ACC112 (cell line): ENCODE data around the gene RNASEH2B.

Experiments
- H2AFZ ChIP-seq: fragments of 200-600 bp; sonication (generic); one replicate; pipeline ENCODE4 v1.6.0; 2017; ENCODE audit warnings: antibody characterized with exemption, low read length; ENCODE audit not compliant: unreplicated experiment
- H3K27ac ChIP-seq: fragments of 200-600 bp; sonication (generic); 2 replicates; pipeline ENCODE4 v1.5.1; 2014; ENCODE audit warnings: low read depth, mild to moderate bottlenecking, antibody characterized with exemption, low read length, moderate library complexity
- H3K27me3 ChIP-seq: fragments of 200-600 bp; sonication (generic); 2 replicates; pipeline ENCODE4 v1.6.1; 2014; ENCODE audit warnings: mild to moderate bottlenecking, antibody characterized with exemption, low read length, moderate library complexity, mixed read lengths; ENCODE audit not compliant: insufficient read depth
- H3K36me3 ChIP-seq: fragments of 200-600 bp; sonication (generic); 2 replicates; pipeline ENCODE4 v1.6.1; 2016; ENCODE audit warnings: mild to moderate bottlenecking, antibody characterized with exemption, low read length, moderate library complexity, mixed read lengths; ENCODE audit not compliant: insufficient read depth
- H3K4me1 ChIP-seq: fragments of 200-600 bp; sonication (generic); one replicate; pipeline ENCODE4 v1.6.1; 2016; ENCODE audit warnings: low read length, mixed read lengths; ENCODE audit not compliant: insufficient read depth, unreplicated experiment, control insufficient read depth
- H3K4me3 ChIP-seq: fragments of 200-600 bp; sonication (generic); 2 replicates; pipeline ENCODE4 v1.5.1; 2014; ENCODE audit warnings: mild to moderate bottlenecking, low read depth, low read length
- H3K79me2 ChIP-seq: fragments of 200-600 bp; sonication (generic); one replicate; pipeline ENCODE4 v1.6.0; 2016; ENCODE audit warnings: low read length; ENCODE audit not compliant: control insufficient read depth, unreplicated experiment, insufficient read depth

The RNASEH2B gene

GRCh38 chr13:50994651-50995050, 85.1 kb downstream of the RNASEH2B start:
- no peak overlapping the region for H2AFZ ChIP-seq

GRCh38 chr13:50995854-50996253, 86.3 kb downstream of the RNASEH2B start:
- Histone ChIP-seq H3K36me3 (no peaks in the 10 kb centered on the region), H3K79me2 (no peaks in the 10 kb centered on the region), H3K4me1 (no peaks in the 10 kb centered on the region), H2AFZ (no peak overlapping the region), H3K4me3 (no peak overlapping the region), H3K27ac (no peak overlapping the region), H3K27me3 (peaks cover 8% of the 10 kb centered on the region)

More at GRCh38 chr13:50994651-50995050, 85.1 kb downstream of the RNASEH2B start:
- Histone ChIP-seq H3K27ac (no peak overlapping the region), H3K4me1 (no peaks in the 10 kb centered on the region), H3K79me2 (no peaks in the 10 kb centered on the region), H3K27me3 (peaks cover 10% of the 10 kb centered on the region), H3K4me3 (no peak overlapping the region), H3K36me3 (no peaks in the 10 kb centered on the region)

- Histone ChIP-seq H3K36me3 (no peaks in the 10 kb centered on the region), H3K27me3 (peaks cover 15% of the 10 kb centered on the region), H2AFZ (no peak overlapping the region), H3K4me1 (no peaks in the 10 kb centered on the region), H3K4me3 (no peak overlapping the region), H3K79me2 (no peaks in the 10 kb centered on the region), H3K27ac (no peak overlapping the region)
Measured at GRCh38 chr13:50998326-50998725, 88.7 kb downstream of the RNASEH2B start.

DNA sequence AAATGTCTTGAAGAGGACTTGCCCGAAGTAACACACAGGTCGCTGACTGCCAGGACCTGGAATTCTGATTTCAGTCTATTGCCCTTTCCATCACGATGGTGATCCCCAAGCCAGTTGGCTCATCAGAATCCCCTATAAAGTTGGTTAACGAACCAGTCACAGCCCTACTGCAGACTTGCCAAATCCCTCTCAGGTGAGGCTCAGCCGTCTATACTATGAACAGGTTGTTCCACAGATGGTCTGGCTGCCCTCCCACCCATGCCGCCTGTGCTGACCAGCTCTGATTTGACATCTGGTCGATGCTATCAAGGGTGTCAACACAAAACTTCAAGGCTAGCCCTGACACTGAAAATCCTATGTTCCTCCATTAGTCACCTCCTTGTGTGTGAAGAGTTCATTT, 90.0 kb downstream of the RNASEH2B start:
- Histone ChIP-seq H3K4me3 (no peak overlapping the region), H3K27ac (no peak overlapping the region), H3K79me2 (no peaks in the 10 kb centered on the region), H2AFZ (no peak overlapping the region), H3K27me3 (peaks cover 20% of the 10 kb centered on the region), H3K4me1 (no peaks in the 10 kb centered on the region), H3K36me3 (no peaks in the 10 kb centered on the region)

DNA sequence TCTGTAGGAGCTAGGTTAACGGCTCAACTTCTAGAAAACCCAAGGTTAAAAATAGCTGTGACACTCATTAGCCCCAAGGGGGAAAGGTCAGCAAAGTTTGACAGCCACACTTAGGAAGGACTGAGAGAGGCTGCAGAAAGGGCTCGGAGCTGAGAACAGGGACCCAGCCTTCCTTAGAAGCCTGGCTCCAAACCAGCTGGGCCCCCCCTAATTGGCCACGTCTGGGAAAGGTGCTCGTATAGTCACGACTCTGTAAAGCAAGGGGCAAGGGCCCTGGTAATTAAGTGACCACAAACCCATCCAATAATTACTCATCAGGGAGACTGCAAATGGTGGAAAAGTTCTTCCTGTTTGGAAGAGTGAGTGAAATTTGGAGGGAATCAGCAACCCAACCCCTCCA, 90.5 kb downstream of the RNASEH2B start:
- Histone ChIP-seq H2AFZ (no peak overlapping the region), H3K4me1 (no peaks in the 10 kb centered on the region), H3K4me3 (no peak overlapping the region), H3K27me3 (peaks cover 20% of the 10 kb centered on the region), H3K79me2 (no peaks in the 10 kb centered on the region), H3K27ac (no peak overlapping the region), H3K36me3 (no peaks in the 10 kb centered on the region)

- no peaks in the 10 kb centered on the region for H3K79me2 ChIP-seq
- no peak overlapping the region for H3K4me3 ChIP-seq
- H3K27me3 ChIP-seq = peaks cover 20% of the 10 kb centered on the region
- H2AFZ ChIP-seq = no peak overlapping the region
- no peaks in the 10 kb centered on the region for H3K4me1 ChIP-seq
- no peaks in the 10 kb centered on the region for H3K36me3 ChIP-seq
- H3K27ac ChIP-seq = no peak overlapping the region
Measured at GRCh38 chr13:51000571-51001260, 91.1 kb downstream of the RNASEH2B start.

DNA sequence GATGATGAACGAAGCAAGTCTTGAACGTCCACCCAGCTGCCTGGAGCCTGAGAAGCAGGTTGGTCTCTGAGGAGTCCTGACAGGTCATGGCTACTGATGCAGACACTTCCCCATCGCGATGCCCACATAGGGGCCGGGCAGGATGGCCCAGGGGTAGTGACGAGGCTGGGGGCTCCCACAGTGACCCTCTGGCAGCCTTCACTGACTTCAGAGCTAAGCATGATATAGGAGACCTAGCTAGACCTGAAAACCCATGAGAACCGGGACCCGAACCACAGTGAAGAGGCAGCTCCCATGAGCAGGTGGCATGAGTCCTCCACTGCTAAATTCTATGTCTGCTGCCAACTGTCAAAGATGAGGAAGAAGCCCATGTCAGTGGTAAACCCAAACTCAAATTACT, 91.7 kb downstream of the RNASEH2B start:
- no peaks in the 10 kb centered on the region for H3K79me2 ChIP-seq
- H2AFZ ChIP-seq = no peak overlapping the region
- H3K4me3 ChIP-seq = no peak overlapping the region
- no peaks in the 10 kb centered on the region for H3K36me3 ChIP-seq
- no peaks in the 10 kb centered on the region for H3K4me1 ChIP-seq
- no peak overlapping the region for H3K27ac ChIP-seq
- peaks cover 20% of the 10 kb centered on the region for H3K27me3 ChIP-seq

DNA sequence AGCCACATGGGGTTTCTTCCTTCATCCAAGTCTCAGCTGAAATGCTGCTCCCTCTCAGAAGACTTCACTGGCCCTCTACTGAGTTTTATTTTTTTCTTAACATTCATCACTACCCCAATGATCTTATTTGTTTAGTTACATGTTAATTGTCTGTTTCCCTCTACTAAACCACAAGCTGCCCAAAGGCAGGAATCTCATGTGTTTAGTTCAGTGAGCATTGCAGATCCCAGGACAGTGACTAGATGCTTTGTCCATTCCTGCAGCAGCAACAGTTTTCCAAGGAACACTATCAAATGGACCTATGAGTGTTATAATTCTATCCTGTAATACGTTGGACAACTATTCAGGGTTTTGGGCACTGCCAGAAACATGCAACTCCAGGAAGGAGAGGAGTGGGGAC, 93.1 kb downstream of the RNASEH2B start:
- no peaks in the 10 kb centered on the region for H3K4me1 ChIP-seq
- no peaks in the 10 kb centered on the region for H3K79me2 ChIP-seq
- no peaks in the 10 kb centered on the region for H3K36me3 ChIP-seq
- no peak overlapping the region for H2AFZ ChIP-seq
- H3K4me3 ChIP-seq = no peak overlapping the region
- peaks cover 17% of the 10 kb centered on the region for H3K27me3 ChIP-seq
- H3K27ac ChIP-seq = no peak overlapping the region

DNA sequence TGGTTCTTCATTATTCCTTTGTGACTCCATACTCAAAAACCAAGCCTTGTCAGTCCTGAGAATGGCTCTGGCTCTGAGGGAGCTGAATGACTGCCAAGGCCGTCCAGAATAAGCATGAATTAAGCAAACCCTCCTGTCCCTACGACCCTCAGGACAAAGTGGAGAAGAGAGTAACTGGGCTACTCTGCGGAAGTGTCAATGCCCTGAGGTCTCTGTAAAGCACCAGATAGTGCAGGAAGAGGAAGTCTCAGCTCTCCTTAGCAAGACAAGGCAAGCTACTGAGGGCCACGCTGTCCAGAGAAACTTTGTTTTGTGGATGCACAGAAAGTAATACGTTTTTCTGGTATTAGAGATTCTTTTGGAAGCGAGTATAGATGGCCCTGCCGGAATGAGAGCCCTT, 94.1 kb downstream of the RNASEH2B start:
- no peaks in the 10 kb centered on the region for H3K4me1 ChIP-seq
- no peaks in the 10 kb centered on the region for H3K36me3 ChIP-seq
- H3K27ac ChIP-seq = no peak overlapping the region
- no peak overlapping the region for H3K4me3 ChIP-seq
- no peaks in the 10 kb centered on the region for H3K79me2 ChIP-seq
- no peak overlapping the region for H2AFZ ChIP-seq
- H3K27me3 ChIP-seq = peaks cover 19% of the 10 kb centered on the region

DNA sequence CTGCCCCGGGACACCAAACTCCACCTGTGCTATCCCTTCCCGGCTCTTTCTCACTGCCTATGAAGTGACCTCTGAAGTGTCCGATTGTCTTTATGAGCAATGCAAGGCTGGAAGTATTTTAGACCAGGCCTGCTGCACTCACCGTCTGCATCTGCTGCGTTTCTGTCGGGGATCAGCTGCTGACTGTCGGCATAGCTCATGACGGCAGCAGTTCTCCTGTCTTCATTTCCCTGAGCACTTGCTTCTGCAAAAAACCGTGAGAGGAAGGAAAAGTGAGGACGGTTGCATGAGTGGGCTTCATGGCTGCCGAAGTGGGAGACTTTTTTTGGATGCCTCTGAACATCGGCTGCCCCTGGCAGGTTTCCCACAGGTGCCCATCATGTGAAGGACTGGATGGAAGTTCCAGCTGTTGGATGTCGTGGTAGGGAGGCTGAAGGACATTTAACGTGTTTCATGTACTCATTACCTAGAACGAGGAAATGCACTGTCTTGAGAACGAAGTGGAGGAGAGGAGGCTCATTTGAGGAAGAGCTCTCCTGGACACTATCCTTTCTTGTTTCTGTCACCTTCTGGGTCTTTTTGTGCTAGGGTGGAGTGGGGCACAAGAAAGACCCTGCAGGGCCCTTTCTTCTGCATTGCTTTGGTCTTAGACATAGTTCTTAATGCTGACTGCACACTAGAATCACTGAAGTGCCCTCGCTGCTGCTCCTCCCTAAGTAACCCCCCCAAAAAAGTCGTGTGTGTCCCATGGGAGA, 94.7 kb downstream of the RNASEH2B start:
- Histone ChIP-seq H3K27me3 (peaks cover 19% of the 10 kb centered on the region; the same call in 1 of the 2 replicates), H3K79me2 (no peaks in the 10 kb centered on the region), H2AFZ (no peak overlapping the region), H3K36me3 (no peaks in the 10 kb centered on the region), H3K4me3 (no peak overlapping the region), H3K27ac (no peak overlapping the region), H3K4me1 (no peaks in the 10 kb centered on the region)

- H3K79me2 ChIP-seq = no peaks in the 10 kb centered on the region
- H3K36me3 ChIP-seq = no peaks in the 10 kb centered on the region
- peaks cover 19% of the 10 kb centered on the region; the same call in 1 of the 2 replicates for H3K27me3 ChIP-seq
- no peak overlapping the region for H3K27ac ChIP-seq
- H3K4me3 ChIP-seq = no peak overlapping the region
- no peak overlapping the region for H2AFZ ChIP-seq
- H3K4me1 ChIP-seq = no peaks in the 10 kb centered on the region
Measured at GRCh38 chr13:51004918-51005460, 95.4 kb downstream of the RNASEH2B start.
